Fibroblast of gingiva (primary cell): Measurements from ENCODE around the gene MET.
"Not testable (repeated sequence)": the region's sequence is repeated elsewhere in the genome, so short reads cannot be mapped to it uniquely, and the experiment has no call there.

Experiments used
- DNase-seq: peaks from one replicate; pipeline ENCODE4 v3.0.0-alpha.2; 2011; ENCODE audit warnings: low read depth

The MET gene

DNA sequence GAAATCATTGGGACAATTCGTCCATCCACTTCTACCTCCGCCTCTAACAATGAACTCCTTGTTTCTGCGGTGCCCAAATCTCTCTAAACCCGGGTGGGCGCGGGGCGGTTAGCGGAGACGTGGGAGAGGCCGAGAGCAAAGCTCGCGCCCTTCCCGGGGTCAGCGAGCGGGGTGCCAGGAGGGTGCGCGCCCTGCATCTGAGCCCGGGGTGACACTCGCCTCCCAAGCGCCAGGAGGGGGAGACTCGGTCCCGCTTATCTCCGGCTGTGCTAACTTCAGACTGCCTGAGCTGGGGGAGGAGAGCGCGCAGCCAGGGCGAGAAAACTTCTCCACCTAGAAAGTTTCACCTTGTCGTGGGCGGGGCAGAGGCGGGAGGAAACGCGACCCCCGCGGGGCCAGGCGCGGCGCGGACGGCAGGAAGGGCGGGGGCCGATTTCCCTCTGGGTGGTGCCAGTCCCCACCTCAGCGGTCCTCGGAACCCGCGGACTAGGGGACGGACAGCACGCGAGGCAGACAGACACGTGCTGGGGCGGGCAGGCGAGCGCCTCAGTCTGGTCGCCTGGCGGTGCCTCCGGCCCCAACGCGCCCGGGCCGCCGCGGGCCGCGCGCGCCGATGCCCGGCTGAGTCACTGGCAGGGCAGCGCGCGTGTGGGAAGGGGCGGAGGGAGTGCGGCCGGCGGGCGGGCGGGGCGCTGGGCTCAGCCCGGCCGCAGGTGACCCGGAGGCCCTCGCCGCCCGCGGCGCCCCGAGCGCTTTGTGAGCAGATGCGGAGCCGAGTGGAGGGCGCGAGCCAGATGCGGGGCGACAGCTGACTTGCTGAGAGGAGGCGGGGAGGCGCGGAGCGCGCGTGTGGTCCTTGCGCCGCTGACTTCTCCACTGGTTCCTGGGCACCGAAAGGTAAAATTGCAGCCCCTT is at the start of gene MET:
Gene MET, plus strand, starts transcription at position 516 of the 915 bp plus-strand sequence. CDS start 26,889 bp downstream, outside the sequence.
- peak; percentile 64 for DNase-seq

DNA sequence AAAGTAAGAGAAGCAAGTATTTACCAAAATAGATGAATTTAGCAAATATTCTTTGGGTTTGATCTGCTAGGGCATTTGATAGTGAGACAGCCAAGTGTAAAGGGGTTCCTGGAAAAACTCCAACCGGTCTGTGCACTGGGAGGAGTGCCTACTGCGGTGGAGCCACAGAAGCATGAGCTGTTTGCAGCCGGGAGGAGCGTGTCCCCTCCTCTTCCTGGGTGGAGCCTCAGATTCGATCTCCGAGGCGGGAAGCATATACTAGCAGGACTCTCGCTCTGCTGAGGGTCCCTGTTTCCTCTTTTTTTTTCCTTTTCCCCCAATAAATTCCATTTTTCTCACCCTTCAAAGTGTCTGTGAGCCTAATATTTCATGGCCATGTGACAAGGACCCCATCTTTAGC is 45.1 kb upstream of the MET start:
- no peak for DNase-seq

DNA sequence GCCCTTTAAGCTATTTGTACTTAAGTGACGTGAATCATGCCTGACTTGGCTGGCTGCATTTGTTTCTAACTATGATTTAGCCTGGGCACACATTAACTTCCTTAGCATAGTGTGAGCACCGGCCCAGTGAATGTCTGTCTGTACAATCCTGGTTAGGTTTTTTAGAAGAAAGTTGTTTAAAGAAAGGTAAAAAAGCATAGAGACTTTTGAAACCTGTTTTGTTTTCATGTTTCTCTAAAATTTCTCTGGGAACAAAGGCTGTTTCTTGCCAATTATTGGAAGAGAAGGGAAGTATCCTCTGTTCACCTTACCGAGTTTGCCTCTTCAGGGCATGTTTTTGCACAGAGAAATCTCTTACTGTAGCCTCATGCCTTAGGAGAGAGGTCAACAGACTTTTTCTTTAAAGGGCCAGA is 42.9 kb upstream of the MET start:
- no peak for DNase-seq

DNA sequence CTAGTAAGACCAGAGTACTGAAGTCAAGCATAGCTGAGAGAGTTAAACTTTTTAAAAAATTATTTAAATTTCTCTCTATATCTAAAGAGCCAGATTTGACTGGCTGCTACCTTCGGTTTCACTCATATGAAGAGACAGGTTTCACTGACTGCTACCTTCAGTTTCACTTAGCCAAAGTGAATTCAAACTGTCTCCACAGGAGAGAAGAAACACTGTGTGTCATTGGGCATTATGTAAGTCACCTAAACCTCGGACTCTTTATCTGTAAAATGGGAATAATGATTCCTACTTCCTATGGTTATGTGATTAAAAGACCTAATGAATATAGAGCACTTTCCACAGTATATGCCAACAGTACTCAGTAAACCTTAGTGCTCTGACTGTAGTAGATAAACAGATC is 41.6 kb upstream of the MET start:
- no peak for DNase-seq

DNA sequence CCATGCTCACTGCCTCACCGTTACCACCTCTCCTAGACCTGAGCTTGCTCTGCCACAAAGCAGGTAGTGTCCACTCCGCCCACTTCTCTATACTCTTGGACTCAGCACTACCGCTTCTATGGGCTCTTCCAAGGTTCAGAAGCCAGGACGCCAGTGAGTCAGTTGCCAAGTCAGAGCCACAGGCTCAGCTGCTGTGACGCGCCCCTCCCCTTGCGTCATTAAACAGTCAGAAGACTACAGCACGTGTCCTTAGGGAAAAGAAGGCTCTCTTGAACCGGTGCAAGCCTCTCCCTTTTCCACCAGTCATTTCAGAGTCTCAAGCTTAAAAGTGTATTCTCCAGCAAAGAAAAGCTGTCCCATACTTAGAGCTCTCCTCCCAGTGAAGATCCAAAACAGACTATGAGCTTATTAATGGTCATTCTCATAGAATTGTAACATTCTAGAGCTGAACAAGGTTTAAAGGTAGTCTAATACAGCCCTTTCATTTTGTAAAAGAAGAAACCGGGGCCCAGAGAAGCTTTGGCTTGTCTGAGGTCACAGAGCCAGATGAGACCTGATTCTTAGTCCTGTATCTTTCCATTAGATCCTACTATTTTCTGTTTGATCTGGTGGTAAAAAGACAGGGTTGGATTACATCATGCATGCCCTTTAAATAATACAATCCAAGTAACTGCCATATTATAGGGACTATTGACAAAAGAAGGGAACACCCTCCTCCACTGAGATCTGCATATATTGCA is 40.9 kb upstream of the MET start:
- DNase-seq: peak; percentile 73

DNA sequence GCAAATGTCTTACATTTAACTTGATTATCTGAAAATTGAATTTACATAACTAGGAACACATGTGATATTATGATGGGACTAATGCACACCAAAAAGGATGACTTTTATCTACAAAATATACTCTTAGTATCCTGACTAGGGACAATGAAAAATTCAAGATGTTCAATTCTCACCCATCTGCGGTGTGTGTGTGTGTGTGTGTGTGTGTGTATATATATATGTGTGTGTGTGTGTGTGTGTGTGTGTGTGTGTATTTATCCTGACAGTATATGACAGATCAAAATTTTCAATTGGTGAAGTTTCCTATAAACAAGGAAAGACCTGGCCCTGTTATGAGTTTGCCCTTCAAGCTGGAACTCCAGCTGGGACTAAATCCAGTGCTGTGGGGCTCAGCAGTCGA is 40.3 kb upstream of the MET start:
- no peak for DNase-seq

DNA sequence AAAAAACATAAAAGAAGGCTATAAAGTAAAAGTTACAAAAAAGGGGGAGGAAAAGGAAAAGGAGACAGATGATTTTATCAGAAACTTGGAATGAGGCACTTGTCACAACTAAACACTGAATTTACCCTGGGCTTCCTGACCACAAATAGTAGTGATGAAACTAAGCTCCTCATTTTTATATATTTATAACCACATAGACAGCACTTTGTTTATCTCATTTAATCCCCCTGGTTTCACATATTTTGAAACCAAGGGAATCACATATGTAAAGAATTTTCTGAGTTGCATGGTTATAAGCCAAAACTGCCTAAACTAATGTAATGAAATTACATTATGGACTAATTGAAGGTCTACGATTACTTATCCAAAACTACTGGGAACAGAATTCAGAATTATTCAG is 39.6 kb upstream of the MET start:
- peak; percentile 45 for DNase-seq

DNA sequence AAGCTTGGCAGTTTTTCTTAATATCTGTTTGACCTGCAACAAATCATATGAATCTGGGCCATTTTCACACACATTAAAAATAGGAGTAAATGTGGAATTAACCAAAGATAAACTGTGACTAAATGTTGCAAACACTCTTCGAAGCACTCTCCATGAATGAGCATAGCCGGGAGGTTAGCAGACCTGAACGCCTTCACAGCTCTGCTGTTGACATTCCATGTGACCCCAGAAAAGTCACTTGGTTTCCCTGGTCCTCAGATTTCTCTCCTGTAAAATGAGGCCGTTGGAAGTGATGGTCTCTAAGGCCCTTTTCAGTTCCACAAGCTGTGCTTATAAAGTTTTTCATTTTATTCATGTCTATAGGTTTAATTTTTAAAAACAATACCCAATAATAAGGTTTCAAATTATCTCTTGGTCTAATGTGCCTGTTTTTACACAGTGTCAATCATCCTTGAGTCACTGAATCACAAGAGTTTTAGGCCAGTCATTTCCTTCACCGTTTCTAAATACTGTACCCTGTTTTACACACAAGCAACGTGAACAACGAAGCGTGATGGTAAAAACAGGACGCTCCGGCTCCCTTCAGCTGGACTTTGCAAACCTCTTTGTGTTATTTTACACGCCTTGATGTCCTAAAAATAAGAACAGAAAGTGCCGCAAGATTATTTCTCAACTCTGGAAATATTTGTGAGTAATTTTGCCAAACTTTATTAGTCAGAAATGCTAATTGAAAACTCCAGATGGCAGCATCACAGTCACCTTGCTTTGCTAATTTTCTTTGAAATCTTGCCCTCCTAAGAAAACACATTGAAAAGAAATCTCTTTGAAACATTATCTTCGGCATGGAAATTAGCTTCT is 38.6 kb upstream of the MET start:
- DNase-seq: peak; percentile 72

DNA sequence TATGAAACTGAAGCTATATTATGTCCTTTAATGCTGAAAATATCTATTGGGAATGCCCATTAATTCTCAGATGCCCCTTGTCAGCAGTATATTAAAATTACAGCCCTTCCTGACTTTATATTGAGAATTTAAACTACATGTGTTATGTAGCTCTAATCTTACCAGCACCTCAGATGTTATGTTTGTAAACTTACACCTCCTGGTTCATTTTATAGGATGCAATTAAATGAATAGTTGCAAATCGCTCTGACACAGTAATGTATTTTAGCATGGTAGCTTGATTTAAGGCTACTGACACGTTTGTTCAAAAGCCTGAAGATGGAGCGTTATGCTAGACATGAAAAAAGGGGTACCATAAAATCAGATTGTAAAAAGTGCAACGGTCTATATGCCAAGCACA is 35.0 kb upstream of the MET start:
- DNase-seq: no peak

DNA sequence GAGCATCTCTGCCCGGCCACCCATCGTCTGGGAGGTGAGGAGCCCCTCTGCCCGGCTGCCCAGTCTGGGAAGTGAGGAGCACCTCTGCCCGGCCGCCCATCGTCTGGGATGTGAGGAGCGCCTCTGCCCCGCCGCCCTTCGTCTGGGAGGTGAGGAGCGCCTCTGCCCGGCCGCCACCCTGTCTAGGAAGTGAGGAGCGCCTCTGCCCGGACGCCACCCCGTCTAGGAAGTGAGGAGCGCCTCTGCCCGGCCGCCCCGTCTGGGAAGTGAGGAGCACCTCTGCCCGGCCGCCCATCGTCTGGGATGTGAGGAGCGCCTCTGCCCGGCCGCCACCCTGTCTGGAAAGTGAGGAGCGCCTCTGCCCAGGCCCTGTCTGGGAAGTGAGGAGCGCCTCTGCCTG is 33.4 kb upstream of the MET start:
- not testable (repeated sequence) for DNase-seq

DNA sequence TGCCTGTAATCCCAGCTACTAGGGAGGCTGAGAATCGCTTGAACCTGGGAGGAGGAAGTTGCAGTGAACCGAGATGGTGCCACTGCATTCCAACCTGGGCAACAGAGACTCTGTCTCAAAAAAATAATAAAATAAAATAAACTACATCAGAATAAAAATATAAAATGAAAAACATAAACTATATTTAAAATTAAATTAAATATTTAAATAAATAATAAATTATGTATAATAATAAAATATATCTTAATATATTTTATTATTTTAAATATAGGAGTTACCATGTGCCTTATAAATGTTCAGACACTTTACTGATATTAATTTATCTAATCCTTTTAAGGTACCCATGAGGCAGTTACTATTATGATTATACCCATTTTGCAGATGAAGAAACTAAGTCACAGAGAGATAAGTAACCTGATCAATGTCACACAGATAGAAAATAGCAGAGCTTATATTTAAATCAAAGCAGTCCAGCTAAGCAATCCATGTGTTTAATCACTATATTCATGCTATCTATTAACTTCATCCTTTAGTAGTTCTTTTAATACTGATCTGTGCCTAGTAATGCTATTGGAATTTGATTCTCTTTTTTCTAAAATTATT is 30.3 kb upstream of the MET start:
- no peak for DNase-seq

DNA sequence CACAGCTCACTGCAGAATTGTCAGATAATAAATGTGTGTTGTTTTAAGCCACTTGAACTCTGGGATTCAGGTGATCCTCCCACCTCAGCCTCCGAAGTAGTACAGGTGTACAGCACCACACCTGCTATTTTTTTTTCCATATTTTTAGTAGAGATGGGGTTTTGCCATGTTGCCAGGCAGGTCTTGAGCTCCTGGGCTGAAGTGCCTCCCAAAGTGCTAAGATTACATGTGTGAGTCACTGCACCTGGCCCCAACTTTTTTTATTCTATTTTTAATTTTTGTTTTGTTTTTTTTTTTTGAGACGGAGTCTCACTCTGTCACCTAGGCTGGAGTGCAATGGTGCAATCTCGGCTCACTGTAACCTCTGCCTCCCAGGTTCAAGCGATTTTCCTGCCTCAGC is 28.8 kb upstream of the MET start:
- not testable (repeated sequence) for DNase-seq

DNA sequence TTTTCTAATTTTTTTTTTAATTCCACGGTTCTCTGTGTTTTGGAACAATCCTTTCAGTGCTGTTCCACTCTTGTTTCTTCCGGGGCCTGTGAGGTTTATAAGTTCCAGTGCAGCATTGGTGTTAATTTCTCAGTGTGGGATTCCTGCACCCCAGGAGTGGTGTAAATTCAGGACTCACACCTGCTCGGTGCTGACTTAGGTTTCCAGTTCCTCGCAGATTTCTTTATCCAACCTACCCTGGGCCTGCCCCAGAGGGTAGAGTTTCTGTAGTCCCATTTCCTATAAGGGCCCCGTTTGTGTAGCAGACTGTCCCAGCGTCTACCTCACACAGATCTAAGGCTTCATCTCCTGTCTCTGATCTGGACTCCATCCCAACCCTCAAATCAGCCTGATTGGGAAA is 27.4 kb upstream of the MET start:
- no peak for DNase-seq

DNA sequence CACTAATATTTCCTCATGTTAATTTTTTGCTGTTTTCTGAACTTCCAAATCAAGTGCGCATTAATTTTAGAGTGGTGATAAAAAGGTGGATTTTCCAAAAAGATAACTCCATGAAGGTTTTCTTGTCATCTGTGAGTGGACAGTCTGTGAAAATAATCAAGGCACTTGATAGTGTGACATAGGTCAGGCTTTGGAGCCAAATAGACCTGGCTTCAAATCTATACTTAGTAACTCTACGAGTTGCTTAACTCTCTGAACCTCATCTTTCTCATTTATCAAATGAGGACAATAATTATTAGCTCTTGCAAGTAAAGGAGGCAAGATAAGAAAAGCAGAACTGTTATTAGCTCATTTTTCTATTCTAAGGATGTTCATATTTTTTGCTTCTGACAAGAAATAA is 24.7 kb upstream of the MET start:
- DNase-seq: no peak

DNA sequence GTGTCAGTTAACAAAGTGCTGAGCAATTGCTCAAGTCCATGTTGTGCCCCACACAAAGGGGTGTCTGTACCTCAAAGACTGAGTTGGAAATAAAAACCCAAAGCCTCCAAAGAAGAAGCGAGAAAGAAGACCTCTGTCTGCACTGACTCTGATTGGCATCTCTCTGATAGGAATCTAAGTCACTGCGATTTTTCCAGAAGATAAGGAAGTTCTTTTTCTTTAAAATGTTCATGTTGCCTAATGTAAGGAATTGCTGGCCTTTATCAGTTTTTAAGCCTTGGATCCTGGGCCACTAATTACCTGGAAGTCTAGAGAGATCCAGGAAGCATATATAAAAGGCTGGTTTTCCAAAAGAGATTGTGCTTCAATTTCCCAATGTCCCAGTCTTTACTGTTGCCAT is 24.1 kb upstream of the MET start:
- no peak for DNase-seq

DNA sequence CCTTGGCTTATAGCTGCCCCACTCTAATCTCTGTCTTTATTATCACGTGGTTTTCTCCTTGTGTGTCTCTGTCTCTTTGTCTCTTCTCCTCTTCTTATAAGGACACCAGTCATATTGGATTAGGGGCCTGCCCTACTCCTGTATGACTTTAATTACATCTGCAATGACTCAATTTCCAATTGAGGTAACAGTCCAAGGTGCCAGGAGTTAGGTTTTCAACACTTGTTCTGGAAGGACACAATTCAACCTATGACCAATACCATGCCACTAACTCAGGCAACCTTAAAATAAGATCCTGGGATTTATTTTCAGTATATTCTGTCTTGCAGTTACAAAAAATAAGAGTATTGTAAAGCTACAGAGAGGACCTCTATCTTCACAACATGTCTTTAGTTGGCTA is 21.6 kb upstream of the MET start:
- DNase-seq: no peak

DNA sequence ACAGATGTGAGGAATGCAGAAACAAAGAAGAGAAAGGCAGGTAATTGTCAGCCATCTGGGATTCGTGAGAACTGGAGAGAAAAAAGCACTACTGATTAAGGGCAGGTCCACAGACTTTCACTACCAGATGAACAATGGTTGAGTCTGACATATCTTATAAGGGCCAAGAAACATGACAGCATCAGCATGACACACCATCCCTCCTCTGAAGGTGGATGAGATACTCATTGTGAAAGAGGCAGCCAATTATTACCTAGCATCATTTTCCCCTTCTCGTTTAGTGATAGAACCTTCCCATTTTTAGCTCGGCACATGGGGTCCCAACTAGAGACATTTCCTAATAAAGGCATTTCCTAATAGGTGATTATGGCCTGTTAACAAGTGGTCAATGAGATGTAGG is 19.2 kb upstream of the MET start:
- no peak for DNase-seq

DNA sequence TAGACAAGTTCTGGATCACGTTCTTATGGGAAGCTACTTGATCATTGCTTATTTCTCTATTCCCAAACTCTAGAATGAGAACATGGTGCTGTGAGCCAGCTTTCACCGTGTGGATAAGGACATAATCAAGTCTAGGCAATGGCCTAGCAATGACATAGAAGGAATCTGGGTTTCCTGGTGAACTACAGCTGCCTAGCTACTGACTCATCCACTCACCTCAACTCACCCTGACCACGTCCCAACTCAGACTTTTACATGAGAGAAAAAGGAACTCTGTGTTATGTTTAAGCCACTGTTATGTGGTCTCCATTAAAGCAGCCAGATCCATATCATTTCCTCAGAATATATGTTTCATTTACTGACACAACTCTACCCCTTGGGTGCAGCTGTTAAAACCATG is 18.8 kb upstream of the MET start:
- no peak for DNase-seq

DNA sequence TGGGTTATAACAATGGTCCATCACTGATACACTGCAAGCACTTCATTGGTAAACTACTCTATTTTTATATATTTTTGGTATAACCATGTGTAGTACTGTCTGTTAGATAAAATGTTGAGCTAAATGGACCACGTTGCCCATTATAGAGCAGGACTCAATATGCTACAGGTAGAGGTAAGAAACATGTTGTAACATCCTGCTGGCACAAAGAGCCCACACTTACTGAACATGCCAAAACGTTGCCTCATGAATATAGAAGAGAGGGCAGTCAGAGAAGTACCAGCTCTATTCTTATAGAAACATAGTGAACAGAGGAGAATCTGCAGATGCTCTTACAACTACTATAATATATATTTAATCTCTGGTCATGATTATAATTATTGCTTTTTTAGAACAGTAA is 18.4 kb upstream of the MET start:
- DNase-seq: no peak

DNA sequence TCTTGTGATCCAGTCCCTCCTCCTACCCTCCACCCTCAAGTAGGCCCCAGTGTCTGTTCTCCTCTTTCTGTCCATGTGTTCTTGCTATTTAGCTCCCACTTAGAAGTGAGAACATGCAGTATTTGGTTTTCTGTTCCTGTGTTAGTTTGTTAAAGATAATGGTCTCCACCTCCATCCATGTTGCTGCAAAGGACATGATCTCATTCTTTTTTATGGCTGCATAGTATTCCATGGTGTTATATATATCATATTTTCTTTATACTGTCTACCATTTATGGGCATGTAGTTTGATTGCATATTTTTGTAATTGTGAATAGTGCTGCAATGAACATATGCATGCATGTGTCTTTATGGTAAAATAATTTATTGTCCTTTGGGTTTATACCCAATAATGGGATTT is 12.7 kb upstream of the MET start:
- not testable (repeated sequence) for DNase-seq

DNA sequence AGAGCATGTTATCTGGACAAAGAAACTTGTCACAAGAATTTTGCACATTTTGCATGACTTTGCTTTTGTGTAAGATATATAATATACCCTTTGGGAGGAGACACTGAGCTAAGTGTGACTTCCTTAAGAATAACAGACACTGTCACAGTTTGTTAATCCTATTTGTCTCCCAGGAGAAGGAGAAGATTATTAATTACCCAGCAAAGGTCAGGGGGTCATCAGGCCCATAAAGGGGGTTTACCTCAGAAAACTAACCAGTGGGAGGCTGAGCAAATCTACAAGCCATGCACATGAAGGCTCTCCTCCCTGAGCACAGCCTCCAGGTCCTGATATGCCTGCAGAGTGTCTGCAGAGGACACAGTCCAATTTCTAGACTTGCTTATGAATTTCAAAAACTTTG is 10.1 kb upstream of the MET start:
- no peak for DNase-seq

DNA sequence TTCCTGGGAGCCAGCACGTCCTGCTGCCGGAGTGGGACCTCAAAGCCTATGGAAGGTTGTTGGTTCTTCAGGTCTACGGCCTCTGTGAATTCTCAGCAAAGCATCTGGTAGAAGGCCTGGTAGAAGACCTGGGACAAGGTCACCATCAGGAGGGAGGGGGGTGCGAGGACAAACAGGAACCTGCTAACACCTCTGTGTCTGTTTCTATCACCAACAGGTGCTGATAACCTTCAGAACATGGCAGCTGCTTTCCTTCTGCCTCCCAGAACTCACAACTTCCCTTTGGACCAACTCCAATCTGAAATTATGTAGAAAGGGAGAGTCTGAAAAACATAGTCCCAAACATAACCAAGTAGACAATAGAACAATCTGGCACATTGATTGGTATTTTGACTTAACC is 8.3 kb upstream of the MET start:
- DNase-seq: no peak
